ENCODE data around the gene PTPRK.

PTPRK gene

DNA sequence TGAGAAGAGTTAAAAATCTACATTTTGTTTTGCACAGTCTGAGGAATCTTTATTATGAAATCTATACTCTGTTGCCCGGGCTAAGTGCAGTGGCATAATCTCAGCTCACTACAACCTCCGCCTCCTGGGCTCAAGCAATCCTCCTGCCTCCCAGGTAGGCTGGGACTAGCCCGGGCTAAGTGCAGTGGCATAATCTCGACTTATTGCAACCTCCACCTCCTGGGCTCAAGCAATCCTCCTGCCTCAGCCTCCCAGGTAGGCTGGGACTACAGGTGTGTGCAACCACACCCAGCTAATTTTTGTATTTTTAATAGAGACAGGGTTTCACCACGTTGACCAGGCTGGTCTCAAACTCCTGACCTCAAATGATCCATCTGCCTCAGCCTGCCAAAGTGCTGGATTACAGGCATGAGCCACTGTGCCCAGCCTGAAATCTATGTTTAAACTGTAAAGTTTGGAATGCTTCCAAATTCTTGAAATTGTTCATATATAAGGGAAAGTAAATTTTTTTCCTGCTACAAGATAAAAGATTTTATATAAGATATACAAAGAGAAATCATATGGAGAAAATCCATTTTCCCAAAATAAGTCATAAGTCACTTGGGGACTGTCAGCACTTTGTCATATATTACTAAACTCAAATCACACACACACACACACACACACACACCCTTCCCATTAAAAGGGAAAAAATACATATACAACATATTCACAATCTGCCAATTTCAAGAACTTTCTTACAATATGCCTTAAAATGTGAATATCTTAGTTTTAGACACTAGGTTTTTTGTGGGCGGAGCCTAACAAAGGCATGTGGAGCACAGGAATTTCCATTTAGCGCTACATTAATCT is 19.4 kb downstream of the PTPRK start:
- no peak for DNase-seq (ENCODE audit: low read depth)
- TF ChIP-seq, protein P1, sequence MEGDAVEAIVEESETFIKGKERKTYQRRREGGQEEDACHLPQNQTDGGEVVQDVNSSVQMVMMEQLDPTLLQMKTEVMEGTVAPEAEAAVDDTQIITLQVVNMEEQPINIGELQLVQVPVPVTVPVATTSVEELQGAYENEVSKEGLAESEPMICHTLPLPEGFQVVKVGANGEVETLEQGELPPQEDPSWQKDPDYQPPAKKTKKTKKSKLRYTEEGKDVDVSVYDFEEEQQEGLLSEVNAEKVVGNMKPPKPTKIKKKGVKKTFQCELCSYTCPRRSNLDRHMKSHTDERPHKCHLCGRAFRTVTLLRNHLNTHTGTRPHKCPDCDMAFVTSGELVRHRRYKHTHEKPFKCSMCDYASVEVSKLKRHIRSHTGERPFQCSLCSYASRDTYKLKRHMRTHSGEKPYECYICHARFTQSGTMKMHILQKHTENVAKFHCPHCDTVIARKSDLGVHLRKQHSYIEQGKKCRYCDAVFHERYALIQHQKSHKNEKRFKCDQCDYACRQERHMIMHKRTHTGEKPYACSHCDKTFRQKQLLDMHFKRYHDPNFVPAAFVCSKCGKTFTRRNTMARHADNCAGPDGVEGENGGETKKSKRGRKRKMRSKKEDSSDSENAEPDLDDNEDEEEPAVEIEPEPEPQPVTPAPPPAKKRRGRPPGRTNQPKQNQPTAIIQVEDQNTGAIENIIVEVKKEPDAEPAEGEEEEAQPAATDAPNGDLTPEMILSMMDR (IDR thresholded peaks at IDR 0.05; ENCODE audit: control insufficient read depth, extremely low read depth, insufficient read depth) = no peak
- H3K4me3 ChIP-seq (ENCODE audit: low read depth, low read length) = no peak overlapping the region

DNA sequence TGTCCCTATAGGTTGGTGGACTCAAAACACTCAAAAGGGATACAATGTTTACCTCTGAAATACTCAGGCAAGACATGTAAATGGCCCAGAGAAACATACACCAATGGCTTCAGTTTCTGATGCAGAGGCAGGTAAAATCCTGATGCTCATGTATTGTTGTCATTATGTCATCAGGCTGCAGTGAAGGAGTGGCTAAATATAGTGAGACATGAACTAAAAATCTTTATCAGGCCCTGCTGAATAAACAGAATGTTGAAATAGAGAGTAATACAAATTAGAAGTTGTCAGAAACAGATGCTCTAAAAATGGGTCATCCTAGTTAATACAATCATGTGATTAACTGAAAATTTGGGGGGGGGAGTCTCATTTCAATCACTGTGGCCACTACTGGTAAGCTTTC is 20.4 kb downstream of the PTPRK start:
- DNase-seq (ENCODE audit: low read depth) = no peak
- H3K4me3 ChIP-seq (ENCODE audit: low read depth, low read length) = no peak overlapping the region
- TF ChIP-seq, protein P1 (IDR thresholded peaks at IDR 0.05; ENCODE audit: control insufficient read depth, extremely low read depth, insufficient read depth) = no peak

DNA sequence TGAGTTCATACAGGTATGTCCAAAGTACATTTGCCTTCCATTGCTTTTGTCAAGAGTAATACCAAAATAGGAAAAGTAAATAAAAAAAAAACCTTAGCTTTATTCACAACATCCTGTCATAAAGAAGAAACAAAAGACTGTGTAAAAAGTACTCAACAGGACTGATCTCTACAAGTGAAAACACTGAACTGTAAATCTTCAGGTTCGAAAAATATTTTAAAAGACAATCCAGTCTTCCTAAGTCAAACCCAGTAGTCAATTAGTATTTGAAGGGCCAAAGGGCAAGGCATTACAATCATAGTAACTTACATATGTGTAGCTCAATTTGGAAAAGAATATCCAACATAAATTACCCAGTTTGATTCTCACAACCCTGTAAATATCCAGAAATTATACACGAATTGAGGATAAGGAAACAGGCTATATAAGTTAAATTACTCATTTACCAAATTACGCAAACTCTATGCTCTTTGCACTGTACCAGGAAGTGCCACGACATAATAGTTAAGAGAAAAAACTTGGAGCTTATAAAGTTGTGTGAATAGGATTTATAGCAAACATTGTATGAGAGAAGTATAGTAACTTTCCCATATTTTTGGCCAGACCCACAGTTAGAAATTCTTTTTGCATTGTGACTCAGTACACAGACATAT is 21.2 kb downstream of the PTPRK start:
- no peak for DNase-seq (ENCODE audit: low read depth)
- H3K4me3 ChIP-seq (ENCODE audit: low read depth, low read length) = no peak overlapping the region
- TF ChIP-seq, protein P1 (IDR thresholded peaks at IDR 0.05; ENCODE audit: control insufficient read depth, extremely low read depth, insufficient read depth) = no peak

DNA sequence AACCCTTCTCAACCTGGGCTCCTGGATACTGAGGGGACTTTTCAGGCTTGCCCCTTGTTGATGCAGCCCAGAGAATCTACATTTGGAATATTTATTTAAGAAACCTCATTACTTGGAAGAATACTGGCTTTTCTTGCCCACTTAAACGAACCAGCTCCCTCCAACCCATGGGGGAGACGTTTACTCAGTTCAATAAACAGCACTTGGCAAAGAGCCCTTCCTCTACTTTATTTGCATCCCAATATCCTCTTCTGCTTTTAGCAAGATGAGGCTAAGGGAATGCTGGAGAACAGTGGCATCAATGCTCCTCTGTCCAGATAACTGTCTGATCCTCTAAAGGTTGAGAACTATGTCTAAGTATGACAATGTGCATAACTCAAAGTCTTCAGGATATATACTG is 22.2 kb downstream of the PTPRK start:
- TF ChIP-seq, protein P1 (IDR thresholded peaks at IDR 0.05; ENCODE audit: control insufficient read depth, extremely low read depth, insufficient read depth) = no peak
- DNase-seq (ENCODE audit: low read depth) = no peak
- no peak overlapping the region for H3K4me3 ChIP-seq (ENCODE audit: low read depth, low read length)

DNA sequence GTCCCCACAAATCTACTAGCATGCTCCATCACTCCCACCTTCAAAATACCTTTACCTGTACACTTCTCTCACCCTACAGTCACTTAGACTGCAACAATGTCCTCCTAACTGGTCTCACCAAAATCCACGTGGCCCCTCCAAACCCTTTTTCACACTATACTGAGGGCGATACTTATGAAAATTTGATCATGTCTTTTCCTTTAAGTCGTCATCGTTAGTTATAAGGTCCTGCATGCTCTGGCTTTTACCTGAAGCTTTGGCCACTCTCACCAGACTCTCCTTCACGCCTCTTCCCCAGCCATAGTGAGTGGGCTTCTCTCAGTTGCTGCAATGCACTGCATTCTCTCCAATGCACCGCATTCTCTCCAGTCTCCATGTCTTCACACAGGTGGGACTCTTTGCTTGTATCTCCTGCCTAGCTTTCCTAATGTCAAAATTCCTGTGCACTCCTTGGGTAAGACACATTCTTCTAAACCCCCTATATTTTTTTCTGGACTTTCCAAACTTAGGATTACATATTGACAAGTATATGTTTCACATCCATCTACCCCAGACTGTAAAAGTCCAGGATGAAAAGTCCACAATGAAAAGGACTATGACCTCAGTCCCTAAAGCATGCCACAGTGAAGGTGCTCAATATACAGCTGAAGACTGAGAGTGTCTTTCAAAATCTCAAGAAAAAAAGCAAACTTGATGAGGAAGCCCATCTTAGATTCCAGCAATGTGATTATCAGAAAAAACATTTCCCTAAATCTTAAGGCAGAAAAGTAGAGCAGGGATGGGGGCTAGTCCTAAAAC is 24.7 kb downstream of the PTPRK start:
- TF ChIP-seq, protein P1 (IDR thresholded peaks at IDR 0.05; ENCODE audit: control insufficient read depth, extremely low read depth, insufficient read depth) = no peak
- DNase-seq (ENCODE audit: low read depth) = no peak
- no peak overlapping the region for H3K4me3 ChIP-seq (ENCODE audit: low read depth, low read length)

DNA sequence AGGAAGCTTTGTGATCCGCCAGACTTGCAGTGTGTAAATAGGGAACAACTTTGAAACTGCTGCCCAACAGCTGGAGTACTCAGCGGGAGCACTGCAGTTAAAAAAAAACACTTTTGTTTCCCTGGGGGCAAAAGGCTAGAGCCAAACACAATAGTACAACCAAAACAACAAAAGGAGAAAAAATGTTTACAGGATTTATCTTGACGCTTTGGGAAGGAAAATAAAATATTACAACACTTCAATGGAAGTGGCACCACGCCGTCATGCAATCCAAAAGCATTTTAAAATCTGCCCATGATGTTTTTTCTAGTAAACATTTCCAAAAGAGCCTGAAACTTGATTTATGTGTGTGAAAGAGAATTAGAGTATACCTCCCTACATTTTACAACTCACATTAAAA is 26.0 kb downstream of the PTPRK start:
- H3K4me3 ChIP-seq (ENCODE audit: low read depth, low read length) = no peak overlapping the region
- no peak for DNase-seq (ENCODE audit: low read depth)
- TF ChIP-seq, protein P1 (IDR thresholded peaks at IDR 0.05; ENCODE audit: control insufficient read depth, extremely low read depth, insufficient read depth) = no peak

Measured in LNCaP clone FGC (cell line).